HG03139 (cell line): Measurements from ENCODE around the gene GGTLC1.

Experiments used
- ATAC-seq: cut with Tn5 transposase; IDR thresholded peaks from one replicate; pipeline ENCODE4 v1.9.1; 2021; ENCODE audit not compliant: unreplicated experiment

GGTLC1 gene

GRCh38 chr20:23988561-23988960, at the start of gene GGTLC1:
TSS of gene GGTLC1 (minus strand) at chr20:23988779. CDS start at chr20:23986611, 2,168 bp downstream.
- ATAC-seq, result no peak

- no peak for ATAC-seq
These were observed 46.2 kb upstream of the GGTLC1 start for GRCh38 chr20:24034820-24035219.

GRCh38 chr20:24033565-24033964, 45.0 kb upstream of the GGTLC1 start:
- ATAC-seq, result no peak

GRCh38 chr20:24033151-24033550, 44.6 kb upstream of the GGTLC1 start:
- no peak for ATAC-seq

GRCh38 chr20:24032400-24032898, 43.9 kb upstream of the GGTLC1 start:
- no peak for ATAC-seq

- ATAC-seq, result peak; percentile 73
These were observed 38.6 kb upstream of the GGTLC1 start for GRCh38 chr20:24027229-24027628.

- no peak for ATAC-seq
These were observed 34.1 kb upstream of the GGTLC1 start for GRCh38 chr20:24022621-24023180.

GRCh38 chr20:24018796-24019195, 30.2 kb upstream of the GGTLC1 start:
- no peak for ATAC-seq

GRCh38 chr20:24017458-24017755, 28.8 kb upstream of the GGTLC1 start:
- ATAC-seq, result no peak

- ATAC-seq, result no peak
These were observed 28.3 kb upstream of the GGTLC1 start for GRCh38 chr20:24016607-24017457.

GRCh38 chr20:24013953-24014352, 25.4 kb upstream of the GGTLC1 start:
- no peak for ATAC-seq

- no peak for ATAC-seq
These were observed 22.7 kb upstream of the GGTLC1 start for GRCh38 chr20:24011282-24011681.

GRCh38 chr20:24007758-24008157, 19.2 kb upstream of the GGTLC1 start:
- ATAC-seq, result no peak

GRCh38 chr20:24007073-24007595, 18.6 kb upstream of the GGTLC1 start:
- ATAC-seq, result no peak

- no peak for ATAC-seq
These were observed 18.0 kb upstream of the GGTLC1 start for GRCh38 chr20:24006626-24007025.

- ATAC-seq, result no peak
These were observed 15.9 kb upstream of the GGTLC1 start for GRCh38 chr20:24004471-24004870.

GRCh38 chr20:24002896-24003295, 14.3 kb upstream of the GGTLC1 start:
- no peak for ATAC-seq

- no peak for ATAC-seq
These were observed 13.3 kb upstream of the GGTLC1 start for GRCh38 chr20:24001712-24002405.

- no peak for ATAC-seq
These were observed 10.3 kb upstream of the GGTLC1 start for GRCh38 chr20:23998844-23999243.

- ATAC-seq, result no peak
These were observed 9.8 kb upstream of the GGTLC1 start for GRCh38 chr20:23998392-23998791.

- no peak for ATAC-seq
These were observed 7.5 kb upstream of the GGTLC1 start for GRCh38 chr20:23995905-23996666.
